Calu3 (cell line): ENCODE measurements around the gene FANCL. TPM values are rescaled to one million over a fixed set of nuclear protein-coding genes. Genes with fewer than 3 reads are reported as not detected.

Experiments
- BruUV-seq: library from RNA; stranded (reverse); fragments of 400-500 nt; replicated peaks from 2 replicates; lab custom pipeline; 2021; lab: Mats Ljungman, UMichigan
- CTCF ChIA-PET: fragments of 300-600 bp; sonication (Branson Sonifier 250); formaldehyde crosslinking; loops from one replicate; lab custom pipeline; 2022; ENCODE audit warnings: antibody characterized with exemption; lab: Charles Lee
- DNase-seq: peaks from one replicate; pipeline ENCODE4 v3.0.0; 2022
- H3K27ac Mint-ChIP-seq: one replicate; pipeline ENCODE4 v1.8.0; 2022; ENCODE audit warnings: mixed read lengths; ENCODE audit not compliant: unreplicated experiment
- H3K27me3 Mint-ChIP-seq: one replicate; pipeline ENCODE4 v1.8.0; 2022; ENCODE audit warnings: mixed read lengths; ENCODE audit not compliant: unreplicated experiment
- H3K36me3 Mint-ChIP-seq: one replicate; pipeline ENCODE4 v1.8.0; 2022; ENCODE audit warnings: mild to moderate bottlenecking, moderate library complexity, mixed read lengths; ENCODE audit not compliant: insufficient read depth, unreplicated experiment
- H3K4me1 Mint-ChIP-seq: one replicate; pipeline ENCODE4 v1.8.0; 2022; ENCODE audit warnings: mild to moderate bottlenecking, low read depth, mixed read lengths; ENCODE audit not compliant: unreplicated experiment
- H3K4me3 Mint-ChIP-seq: one replicate; pipeline ENCODE4 v1.8.0; 2022; ENCODE audit warnings: mild to moderate bottlenecking, low read depth, moderate library complexity, mixed read lengths; ENCODE audit not compliant: unreplicated experiment
- H3K9me3 Mint-ChIP-seq: one replicate; pipeline ENCODE4 v1.8.0; 2022; ENCODE audit warnings: low read depth, mixed read lengths; ENCODE audit not compliant: unreplicated experiment
- CTCF ChIP-seq: fragments of 200-600 bp; IDR thresholded peaks from one replicate; pipeline ENCODE4 v1.8.0; 2022; ENCODE audit warnings: antibody characterized with exemption; ENCODE audit not compliant: unreplicated experiment
- intact Hi-C: fragments of 100-400 bp; cut with micrococcal nuclease; formaldehyde crosslinking; loops from one replicate; pipeline ENCODE4 v1.10.0; 2022; ENCODE audit not compliant: unreplicated experiment
- total RNA-seq: library from RNA; stranded (reverse); gene quantifications from 2 replicates; pipeline ENCODE4 v1.2.3, GENCODE V29; 2022

The FANCL gene
- total RNA-seq, 1 experiment from 2014 or later, result 40.5 TPM

DNA sequence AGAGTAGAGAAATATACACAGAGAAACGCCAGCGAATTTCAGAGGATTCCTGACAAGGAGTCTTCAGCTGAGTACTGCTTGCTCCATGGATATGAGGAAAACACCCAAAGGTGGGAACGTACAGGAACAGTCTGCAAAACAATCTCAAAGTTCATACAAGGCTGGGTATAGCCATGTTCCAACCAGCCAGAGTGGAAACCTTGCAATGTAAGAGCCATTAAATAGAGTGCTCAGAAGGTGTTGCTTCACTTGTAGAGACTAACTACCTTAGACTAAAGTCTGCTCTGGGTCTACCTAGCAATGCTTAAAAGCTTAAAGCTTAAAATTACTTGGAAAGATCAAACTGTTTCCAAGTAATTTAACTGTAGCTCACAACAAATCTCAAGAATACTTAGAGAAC, 6.0 kb downstream of the FANCL start:
- peaks cover 2% of the 10 kb centered on the region for H3K36me3 Mint-ChIP-seq

GRCh38 chr2:58228299-58228698, 12.8 kb downstream of the FANCL start:
- no peaks in the 10 kb centered on the region for H3K36me3 Mint-ChIP-seq
- no TSS peak for BruUV-seq
- no peak overlapping the region for H3K27ac Mint-ChIP-seq
- H3K4me3 Mint-ChIP-seq, result no peak overlapping the region
- no peak for DNase-seq
- intact Hi-C loops, result loop anchor here (10.0 kb wide), 1 partner anchor 297 kb away; no protein-coding TSS in a partner anchor
- no peaks in the 10 kb centered on the region for H3K27me3 Mint-ChIP-seq
- TF ChIP-seq CTCF, result no peak
- H3K9me3 Mint-ChIP-seq, result no peaks in the 10 kb centered on the region
- CTCF ChIA-PET, result no interaction called here
- peaks cover 15% of the 10 kb centered on the region for H3K4me1 Mint-ChIP-seq

More for the DNA sequence above, 6.0 kb downstream of the FANCL start:
- no TSS peak for BruUV-seq
- TF ChIP-seq CTCF, result no peak
- Mint-ChIP-seq H3K4me1 (peaks cover 60% of the 10 kb centered on the region), H3K4me3 (no peak overlapping the region), H3K27ac (no peak overlapping the region), H3K9me3 (no peaks in the 10 kb centered on the region), H3K27me3 (no peaks in the 10 kb centered on the region)
- CTCF ChIA-PET, result no interaction called here
- intact Hi-C loops, result loop anchor here (5.0 to 10.0 kb wide), 4 partner anchors 190 to 330 kb away; partner anchors contain the start of gene VRK2
- DNase-seq, result no peak

GRCh38 chr2:58227171-58227917, 13.8 kb downstream of the FANCL start:
- H3K4me1 Mint-ChIP-seq, result peaks cover 11% of the 10 kb centered on the region
- no peak for TF ChIP-seq CTCF
- H3K27ac Mint-ChIP-seq, result no peak overlapping the region
- intact Hi-C loops, result loop anchor here (10.0 kb wide), 1 partner anchor 297 kb away; no protein-coding TSS in a partner anchor
- no peaks in the 10 kb centered on the region for H3K9me3 Mint-ChIP-seq
- BruUV-seq, result no TSS peak
- no peaks in the 10 kb centered on the region for H3K27me3 Mint-ChIP-seq
- no peaks in the 10 kb centered on the region for H3K36me3 Mint-ChIP-seq
- CTCF ChIA-PET, result no interaction called here
- no peak for DNase-seq
- H3K4me3 Mint-ChIP-seq, result no peak overlapping the region

DNA sequence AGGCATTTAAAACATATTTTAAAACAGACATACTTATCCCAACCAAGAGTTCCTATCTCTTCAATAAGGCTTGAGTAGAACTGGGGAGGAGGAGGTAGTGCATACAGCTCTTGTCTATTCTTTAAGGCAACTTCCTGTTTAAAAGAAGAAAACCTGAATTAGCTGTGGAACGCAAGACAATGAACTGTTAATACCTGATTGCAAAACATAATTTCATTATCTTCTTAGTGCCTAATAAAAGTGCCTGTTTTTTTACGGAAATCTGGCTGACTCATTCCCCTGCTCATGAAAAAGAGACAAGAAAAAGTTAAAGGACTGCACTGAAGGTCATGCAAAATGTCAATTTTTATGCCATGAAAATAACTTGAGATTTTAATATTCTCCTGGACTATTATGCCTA, 19.2 kb downstream of the FANCL start:
- CTCF ChIA-PET, result no interaction called here
- intact Hi-C loops, result loop anchor here (10.0 kb wide), 1 partner anchor 303 kb away; no protein-coding TSS in a partner anchor
- H3K27ac Mint-ChIP-seq, result no peak overlapping the region
- DNase-seq, result no peak
- BruUV-seq, result no TSS peak
- H3K4me1 Mint-ChIP-seq, result peaks cover 16% of the 10 kb centered on the region
- H3K4me3 Mint-ChIP-seq, result no peak overlapping the region
- TF ChIP-seq CTCF, result no peak
- no peaks in the 10 kb centered on the region for H3K9me3 Mint-ChIP-seq
- no peaks in the 10 kb centered on the region for H3K27me3 Mint-ChIP-seq
- H3K36me3 Mint-ChIP-seq, result peaks cover 11% of the 10 kb centered on the region
